8988T (cell line): ENCODE data around the gene AHNAK.

Experiments used
- DNase-seq: peaks from one replicate; pipeline ENCODE4 v3.0.0; 2011

Gene AHNAK

GRCh38 chr11:62492586-62492985 is 54.0 kb downstream of the AHNAK start:
- DNase-seq: no peak

DNA sequence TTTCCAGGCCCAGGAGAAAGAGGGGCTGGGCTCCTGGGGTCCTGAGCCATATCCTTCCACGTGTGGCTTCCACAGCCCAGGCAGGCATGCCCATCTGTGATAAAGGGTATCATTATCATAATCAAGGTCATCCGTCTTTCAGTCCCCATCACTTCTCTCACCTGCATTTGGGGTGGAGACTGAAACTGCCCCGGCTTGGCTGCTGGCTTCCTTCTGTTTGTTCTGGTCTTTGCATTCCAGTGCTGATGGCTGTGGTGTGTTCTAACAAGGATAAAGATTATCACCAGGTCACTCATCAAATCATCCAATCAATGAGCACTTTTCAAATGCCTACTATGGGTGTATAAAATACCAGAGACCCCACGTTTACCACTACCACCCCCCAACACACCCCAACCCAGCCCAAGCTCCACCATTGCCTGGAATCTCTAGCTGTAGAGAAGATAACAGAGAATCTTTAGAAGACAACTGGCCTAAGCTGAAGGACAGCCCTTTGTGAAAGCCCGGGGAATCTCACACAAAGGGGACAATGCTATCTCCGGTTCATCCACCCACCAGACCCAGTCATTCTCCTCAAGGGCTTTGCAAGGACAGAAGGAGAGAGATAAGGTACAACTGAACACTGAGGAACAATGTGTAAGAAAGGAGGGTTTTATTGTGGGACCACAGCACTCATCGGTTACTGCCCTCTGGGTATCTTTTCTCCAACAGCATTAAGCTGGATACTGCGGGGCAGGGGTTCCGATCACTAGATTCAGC is 54.9 kb downstream of the AHNAK start:
- DNase-seq: no peak

DNA sequence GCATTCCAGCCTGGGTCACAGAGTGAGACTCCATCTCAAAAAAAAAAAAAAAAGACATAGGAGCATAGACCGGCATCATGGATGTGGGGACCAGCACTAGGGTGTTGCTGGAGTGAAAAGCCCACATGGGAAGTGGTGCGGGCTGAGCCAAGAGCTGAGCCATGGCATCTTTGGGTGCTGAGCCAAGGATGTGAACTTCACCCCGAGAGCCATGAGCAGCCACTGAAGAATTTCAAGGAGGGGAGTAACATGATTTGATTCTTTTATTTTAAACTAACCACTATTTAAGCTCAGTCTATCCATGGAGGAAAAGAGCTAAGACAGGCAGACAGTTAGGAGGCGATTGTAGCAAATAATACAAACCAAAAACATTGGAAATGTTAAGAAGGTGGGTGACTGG is 57.4 kb downstream of the AHNAK start:
- no peak for DNase-seq

- no peak for DNase-seq
Measured at GRCh38 chr11:62487738-62488551, 58.7 kb downstream of the AHNAK start.

GRCh38 chr11:62487136-62487535 is 59.5 kb downstream of the AHNAK start:
- DNase-seq: no peak

DNA sequence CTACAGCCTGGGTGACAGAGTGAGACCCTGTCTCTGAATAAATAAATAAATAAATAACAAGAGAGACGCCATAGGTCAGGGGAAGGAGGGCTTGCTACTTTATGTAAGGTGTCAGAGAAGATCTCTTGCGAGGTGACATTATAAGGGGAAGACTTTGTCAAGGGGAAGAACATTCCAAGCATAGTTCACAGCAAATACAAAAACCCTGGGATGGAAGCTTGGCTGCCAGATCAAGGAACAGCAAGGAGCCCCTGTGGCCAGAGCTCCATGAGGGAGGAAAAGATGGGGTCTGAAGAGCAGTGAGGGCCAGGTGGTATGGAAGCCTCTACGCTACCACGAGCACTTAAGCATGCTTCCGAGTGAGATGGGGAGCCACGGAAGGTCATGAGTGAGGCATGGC is 62.3 kb downstream of the AHNAK start:
- DNase-seq: no peak

DNA sequence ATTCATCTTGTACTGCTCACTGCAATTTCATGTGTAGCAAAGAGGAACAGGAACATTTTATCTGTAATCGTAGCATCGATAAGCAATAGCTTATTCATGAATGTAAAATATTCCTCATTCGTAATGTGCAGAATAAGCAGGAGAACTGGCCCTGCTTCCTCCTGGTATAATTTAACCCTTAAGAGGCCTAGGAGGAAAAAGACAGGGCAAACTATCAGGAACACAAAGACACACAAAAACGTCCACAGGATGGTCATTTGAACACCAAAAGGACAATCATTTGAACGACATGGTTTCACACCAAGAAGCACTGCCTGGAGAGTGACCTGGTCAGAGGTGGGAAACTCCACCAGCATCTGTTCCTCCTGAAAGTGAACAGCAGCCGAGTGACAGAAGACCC is 63.9 kb downstream of the AHNAK start:
- no peak for DNase-seq

DNA sequence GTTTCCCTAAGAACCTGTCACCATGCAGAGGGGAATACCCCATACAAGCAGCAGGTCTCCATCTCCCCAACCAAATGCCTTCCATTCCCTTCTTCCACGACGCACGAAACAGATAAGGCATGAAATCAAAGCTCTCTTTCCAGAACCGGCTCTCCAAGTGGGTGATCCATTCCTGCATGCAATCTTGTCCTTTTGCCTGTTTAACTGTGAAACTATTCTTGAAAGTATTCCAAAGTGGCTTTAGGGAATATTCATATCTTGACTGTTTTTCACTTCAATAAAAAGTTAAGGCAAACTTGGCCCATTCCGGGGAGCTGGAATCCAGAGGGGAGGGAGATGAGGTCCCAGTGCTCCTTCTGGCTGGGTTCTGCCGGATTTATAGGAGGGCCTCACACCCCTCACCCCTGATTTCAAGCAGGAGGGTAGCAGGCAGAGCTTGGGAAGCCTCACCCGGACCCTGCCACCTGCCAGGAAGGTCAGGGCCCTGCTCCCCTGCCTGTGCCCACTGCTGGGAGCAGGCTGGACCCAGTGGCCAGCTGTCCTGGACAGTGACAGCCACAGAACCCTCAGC is 66.9 kb downstream of the AHNAK start:
- DNase-seq: no peak

- no peak for DNase-seq
Measured at GRCh38 chr11:62477927-62478326, 68.7 kb downstream of the AHNAK start.

DNA sequence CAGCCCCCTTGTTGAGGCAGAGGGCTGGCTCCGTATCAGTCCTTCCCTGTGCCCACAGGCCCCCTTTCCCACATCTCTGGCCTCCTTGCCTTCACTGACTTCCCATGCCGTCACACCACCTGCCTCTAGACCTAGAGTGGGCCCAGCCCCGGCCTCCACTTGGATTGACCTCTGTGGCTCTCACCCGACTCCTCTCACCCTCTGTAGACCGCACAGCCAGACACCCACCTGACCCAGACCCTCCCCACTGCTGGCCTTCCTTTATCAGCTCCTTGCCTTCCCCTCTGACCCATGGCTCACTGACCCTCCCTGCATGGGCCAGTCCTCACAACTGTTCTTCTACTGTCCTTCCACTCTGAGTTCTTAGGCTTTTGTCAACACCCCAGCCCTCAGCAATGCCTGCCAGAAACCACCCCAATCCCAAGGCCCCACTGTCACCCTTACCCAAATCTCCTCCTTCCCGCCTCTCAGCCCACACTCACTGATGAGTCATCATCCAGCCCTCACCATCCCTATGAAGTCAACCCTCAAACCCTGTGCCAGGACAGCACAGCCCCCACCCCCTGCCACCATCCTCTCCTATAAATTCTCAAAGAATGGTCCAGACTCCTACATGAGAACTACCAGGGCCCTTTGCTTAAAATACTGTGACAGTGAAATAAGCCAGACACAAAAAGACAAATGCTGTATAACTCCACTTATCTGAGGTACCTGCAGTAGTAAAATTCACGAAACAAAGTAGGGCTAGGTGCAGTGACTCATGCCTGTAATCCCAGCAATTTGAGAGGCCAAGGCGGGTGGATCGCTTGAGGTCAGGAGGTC is 74.3 kb downstream of the AHNAK start:
- no peak for DNase-seq

GRCh38 chr11:62471603-62472002 is 75.0 kb downstream of the AHNAK start:
- no peak for DNase-seq

- DNase-seq: no peak
Measured at GRCh38 chr11:62468577-62468976, 78.0 kb downstream of the AHNAK start.

- DNase-seq: no peak
Measured at GRCh38 chr11:62466444-62466843, 80.2 kb downstream of the AHNAK start.

DNA sequence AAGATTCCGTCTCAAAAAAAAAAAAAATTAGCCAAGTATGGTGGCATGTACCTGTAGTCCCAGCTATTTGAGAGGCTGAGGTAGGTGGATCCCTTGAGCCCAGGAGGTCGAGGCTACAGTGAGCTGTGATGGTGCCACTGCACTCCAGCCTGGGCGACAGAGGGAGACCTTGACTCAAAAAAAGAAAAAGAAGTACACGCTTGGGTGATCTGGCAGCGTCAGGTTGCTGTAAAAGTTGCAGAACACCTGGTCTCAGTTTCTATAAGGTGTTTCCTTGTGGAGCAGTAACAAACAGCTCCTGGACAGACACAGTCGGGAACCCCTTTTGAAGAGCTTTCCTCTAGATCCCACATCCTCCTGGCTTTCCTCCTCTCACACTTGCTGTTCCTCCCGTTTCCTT is 82.0 kb downstream of the AHNAK start:
- no peak for DNase-seq

GRCh38 chr11:62463121-62463542 is 83.5 kb downstream of the AHNAK start:
- no peak for DNase-seq

DNA sequence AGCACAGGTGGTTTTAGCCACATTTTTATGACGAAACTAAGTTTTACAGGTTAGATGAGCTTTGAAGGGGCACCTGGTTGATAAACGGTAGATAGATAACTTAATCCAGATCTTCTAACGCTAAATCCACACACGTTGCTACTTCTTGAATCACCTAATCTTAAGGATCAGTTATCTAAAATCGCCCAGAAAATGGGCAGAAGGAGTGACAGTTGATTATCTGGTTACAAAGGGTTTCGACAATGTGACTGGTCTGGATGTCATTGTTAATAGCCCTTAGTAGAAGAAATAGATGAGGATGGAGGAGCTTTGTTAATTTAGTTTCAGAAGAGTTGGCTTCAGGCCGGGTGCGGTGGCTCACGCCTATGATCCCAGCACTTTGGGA is 84.1 kb downstream of the AHNAK start:
- DNase-seq: no peak

- DNase-seq: no peak
Measured at GRCh38 chr11:62461740-62462507, 84.7 kb downstream of the AHNAK start.

- DNase-seq: no peak
Measured at GRCh38 chr11:62459080-62459479, 87.5 kb downstream of the AHNAK start.

DNA sequence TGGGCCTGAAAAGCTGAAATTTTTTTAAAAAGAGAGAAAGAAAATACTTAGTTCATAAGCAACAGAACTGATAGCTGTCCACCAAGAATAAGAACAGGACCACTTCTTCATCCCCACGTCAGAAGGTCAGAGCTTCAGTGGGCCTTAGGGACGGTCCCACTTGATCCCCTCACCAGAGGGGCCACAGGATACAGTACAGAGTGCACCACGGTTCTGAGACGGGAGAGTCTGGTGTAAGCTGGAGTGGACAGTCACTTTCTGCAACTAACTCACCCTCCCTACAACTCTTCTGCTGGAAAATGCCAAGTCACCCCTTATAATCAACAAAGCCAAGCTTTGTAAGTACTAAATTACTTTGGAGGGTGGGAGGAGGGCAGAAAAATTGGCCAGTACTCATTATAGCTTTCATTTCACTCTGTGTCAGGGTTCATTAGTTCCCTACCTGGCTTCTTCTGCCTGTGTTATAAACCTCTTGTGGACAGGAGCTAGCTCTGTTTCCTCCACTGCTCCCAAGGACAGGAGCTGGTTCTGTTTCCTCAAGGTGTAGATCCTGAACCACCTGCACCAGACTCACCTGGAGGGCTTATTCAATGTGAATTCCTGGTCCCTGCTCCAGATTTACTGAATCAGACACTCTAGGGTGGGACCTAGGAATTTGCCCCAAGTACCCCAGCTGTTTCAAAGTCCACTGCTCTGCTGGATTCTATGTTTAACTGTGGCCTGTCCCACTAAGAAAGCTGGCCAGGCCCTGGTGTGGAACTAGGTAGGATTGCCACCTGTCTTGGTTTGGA is 88.2 kb downstream of the AHNAK start:
- DNase-seq: no peak

GRCh38 chr11:62457478-62457877 is 89.1 kb downstream of the AHNAK start:
- DNase-seq: no peak

- no peak for DNase-seq
Measured at GRCh38 chr11:62456630-62457029, 90.0 kb downstream of the AHNAK start.
